Measurements from ENCODE around the gene CFAP44. TPM values are rescaled to one million over a fixed set of nuclear protein-coding genes. Genes with fewer than 3 reads are reported as not detected.

CFAP44 gene
- total RNA-seq, 1 experiment from 2014 or later = 2.4 TPM

DNA sequence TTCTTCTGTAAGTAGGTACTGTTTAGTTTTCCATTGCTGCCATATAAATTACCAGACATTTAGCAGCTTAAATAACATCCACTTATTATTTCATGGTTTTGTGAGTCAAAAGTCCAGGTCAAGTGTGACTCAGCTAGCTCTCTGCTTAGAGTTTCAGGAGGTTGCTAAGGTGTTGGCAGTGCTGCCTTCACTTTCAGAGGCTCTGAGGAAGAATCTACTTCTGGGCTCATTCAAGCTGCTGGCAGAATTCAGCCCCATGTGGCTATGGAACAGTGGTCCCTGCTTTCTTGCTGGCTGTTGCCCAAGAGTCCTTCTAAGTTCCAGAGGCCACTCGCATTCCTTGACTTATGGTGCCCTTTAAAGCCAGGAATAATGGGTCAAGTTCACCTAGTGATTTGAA lies 4.5 kb downstream of the CFAP44 start:
- Histone ChIP-seq H3K27me3 (replicated peaks; ENCODE audit: insufficient read depth, low read depth, low read length, poor library complexity) (no peaks in the 10 kb centered on the region), H3K4me1 (ENCODE audit: insufficient read depth, low read length, poor library complexity, severe bottlenecking) (no peaks in the 10 kb centered on the region), H3K4me3 (ENCODE audit: low read depth, low read length, poor library complexity, severe bottlenecking) (no peak overlapping the region), H3K36me3 (ENCODE audit: insufficient read depth, low read length, poor library complexity, severe bottlenecking) (no peaks in the 10 kb centered on the region), H3K9me3 (ENCODE audit: low read depth, low read length, poor library complexity, severe bottlenecking) (no peaks in the 10 kb centered on the region), H3K27ac (ENCODE audit: low read depth, low read length, poor library complexity, severe bottlenecking) (no peak overlapping the region)
- ChIA-PET POLR2A (ENCODE audit: low non-redundant PET) (no interaction called here), CTCF (no interaction called here)
- intact Hi-C loops (cut with micrococcal nuclease; ENCODE audit: unreplicated experiment) = no loop called here
- TF ChIP-seq EZH2 (IDR thresholded peaks at IDR 0.05; ENCODE audit: borderline replicate concordance, low read depth, low read length, poor library complexity, severe bottlenecking) = no peak
- TF ChIP-seq, protein P1, sequence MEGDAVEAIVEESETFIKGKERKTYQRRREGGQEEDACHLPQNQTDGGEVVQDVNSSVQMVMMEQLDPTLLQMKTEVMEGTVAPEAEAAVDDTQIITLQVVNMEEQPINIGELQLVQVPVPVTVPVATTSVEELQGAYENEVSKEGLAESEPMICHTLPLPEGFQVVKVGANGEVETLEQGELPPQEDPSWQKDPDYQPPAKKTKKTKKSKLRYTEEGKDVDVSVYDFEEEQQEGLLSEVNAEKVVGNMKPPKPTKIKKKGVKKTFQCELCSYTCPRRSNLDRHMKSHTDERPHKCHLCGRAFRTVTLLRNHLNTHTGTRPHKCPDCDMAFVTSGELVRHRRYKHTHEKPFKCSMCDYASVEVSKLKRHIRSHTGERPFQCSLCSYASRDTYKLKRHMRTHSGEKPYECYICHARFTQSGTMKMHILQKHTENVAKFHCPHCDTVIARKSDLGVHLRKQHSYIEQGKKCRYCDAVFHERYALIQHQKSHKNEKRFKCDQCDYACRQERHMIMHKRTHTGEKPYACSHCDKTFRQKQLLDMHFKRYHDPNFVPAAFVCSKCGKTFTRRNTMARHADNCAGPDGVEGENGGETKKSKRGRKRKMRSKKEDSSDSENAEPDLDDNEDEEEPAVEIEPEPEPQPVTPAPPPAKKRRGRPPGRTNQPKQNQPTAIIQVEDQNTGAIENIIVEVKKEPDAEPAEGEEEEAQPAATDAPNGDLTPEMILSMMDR (conservative IDR thresholded peaks at IDR 0.05; ENCODE audit: low read depth, low read length) = no peak
- no peak for DNase-seq (ENCODE audit: low spot score)
- BruUV-seq (replicated peaks) = no TSS peak

DNA sequence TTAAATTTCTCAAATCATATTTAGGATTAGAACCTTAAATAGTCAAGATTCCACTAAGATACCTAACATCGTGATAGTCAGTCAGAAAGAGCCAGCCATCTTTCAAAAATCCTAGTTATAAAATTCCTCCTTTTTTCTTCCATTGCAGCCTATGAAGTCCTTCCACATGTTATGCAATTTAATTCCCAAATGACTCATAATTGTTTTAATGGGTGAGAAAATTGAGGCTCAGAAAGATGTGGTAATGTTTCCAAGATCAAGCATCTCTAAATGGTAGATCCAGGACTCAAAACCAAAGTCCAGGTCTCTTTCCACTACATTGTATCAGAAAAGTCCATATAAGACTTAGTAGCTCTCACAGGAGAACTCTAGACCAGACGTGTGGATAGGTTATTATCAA lies 9.5 kb downstream of the CFAP44 start:
- no peak overlapping the region for H3K4me3 ChIP-seq (ENCODE audit: low read depth, low read length, poor library complexity, severe bottlenecking)
- no peaks in the 10 kb centered on the region for H3K9me3 ChIP-seq (ENCODE audit: low read depth, low read length, poor library complexity, severe bottlenecking)
- peak; percentile 27 for DNase-seq (ENCODE audit: low spot score)
- no peaks in the 10 kb centered on the region for H3K36me3 ChIP-seq (ENCODE audit: insufficient read depth, low read length, poor library complexity, severe bottlenecking)
- intact Hi-C loops (cut with micrococcal nuclease; ENCODE audit: unreplicated experiment) = no loop called here
- no peaks in the 10 kb centered on the region for H3K4me1 ChIP-seq (ENCODE audit: insufficient read depth, low read length, poor library complexity, severe bottlenecking)
- H3K27me3 ChIP-seq (replicated peaks; ENCODE audit: insufficient read depth, low read depth, low read length, poor library complexity) = no peaks in the 10 kb centered on the region
- no TSS peak for BruUV-seq (replicated peaks)
- ChIA-PET CTCF (no interaction called here), POLR2A (ENCODE audit: low non-redundant PET) (no interaction called here)
- TF ChIP-seq, protein P1 (conservative IDR thresholded peaks at IDR 0.05; ENCODE audit: low read depth, low read length) = no peak
- TF ChIP-seq EZH2 (IDR thresholded peaks at IDR 0.05; ENCODE audit: borderline replicate concordance, low read depth, low read length, poor library complexity, severe bottlenecking) = no peak
- H3K27ac ChIP-seq (ENCODE audit: low read depth, low read length, poor library complexity, severe bottlenecking) = no peak overlapping the region

DNA sequence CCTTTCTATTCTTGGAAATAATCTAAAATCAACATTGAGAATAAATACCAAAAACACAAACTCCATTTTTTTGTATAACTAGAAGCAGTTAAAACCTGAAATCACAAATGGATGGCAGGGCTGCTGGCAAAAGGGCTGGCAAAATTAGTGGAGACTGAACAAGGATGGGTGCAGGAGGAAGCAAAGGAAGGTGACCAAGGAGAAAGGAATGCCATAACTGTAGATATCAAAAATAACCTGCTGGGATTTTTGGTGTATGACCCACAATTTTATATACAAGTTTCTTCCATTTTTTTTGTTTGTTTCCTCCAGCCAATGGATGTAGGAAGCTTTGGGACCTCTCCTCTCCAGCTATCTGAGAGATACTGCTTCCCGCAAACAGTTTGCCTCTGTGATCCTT lies 12.7 kb downstream of the CFAP44 start:
- intact Hi-C loops (cut with micrococcal nuclease; ENCODE audit: unreplicated experiment) = no loop called here
- Histone ChIP-seq H3K4me3 (ENCODE audit: low read depth, low read length, poor library complexity, severe bottlenecking) (no peak overlapping the region), H3K36me3 (ENCODE audit: insufficient read depth, low read length, poor library complexity, severe bottlenecking) (no peaks in the 10 kb centered on the region), H3K9me3 (ENCODE audit: low read depth, low read length, poor library complexity, severe bottlenecking) (no peaks in the 10 kb centered on the region), H3K27ac (ENCODE audit: low read depth, low read length, poor library complexity, severe bottlenecking) (no peak overlapping the region), H3K4me1 (ENCODE audit: insufficient read depth, low read length, poor library complexity, severe bottlenecking) (no peaks in the 10 kb centered on the region), H3K27me3 (replicated peaks; ENCODE audit: insufficient read depth, low read depth, low read length, poor library complexity) (no peaks in the 10 kb centered on the region)
- CTCF ChIA-PET = no interaction called here
- POLR2A ChIA-PET (ENCODE audit: low non-redundant PET) = no interaction called here
- TF ChIP-seq, protein P1 (conservative IDR thresholded peaks at IDR 0.05; ENCODE audit: low read depth, low read length) = no peak
- TF ChIP-seq EZH2 (IDR thresholded peaks at IDR 0.05; ENCODE audit: borderline replicate concordance, low read depth, low read length, poor library complexity, severe bottlenecking) = no peak
- no peak for DNase-seq (ENCODE audit: low spot score)
- BruUV-seq (replicated peaks) = no TSS peak
